Vagina (tissue), 2 donors: ENCODE measurements around the gene SYS1. TPM values are rescaled to one million over a fixed set of nuclear protein-coding genes. Genes with fewer than 3 reads are reported as not detected.
"Not testable (repeated sequence)": the region's sequence is repeated elsewhere in the genome, so short reads cannot be mapped to it uniquely, and the experiment has no call there.

Source experiments
- DNase-seq, 2 donors: peaks; one replicate each; pipeline ENCODE4 v3.0.0-alpha.2; 2017; ENCODE audit errors: extremely low spot score in 2 of 2
- H3K27ac ChIP-seq: fragments of 200-600 bp; sonication (generic); one replicate; pipeline ENCODE4 v1.5.1; 2019
- H3K27me3 ChIP-seq: fragments of 200-600 bp; sonication (generic); one replicate; pipeline ENCODE4 v1.5.1; 2019
- H3K36me3 ChIP-seq, 2 donors: fragments of 200-600 bp; sonication (generic); one replicate each; pipeline ENCODE4 v1.5.1; 2017 to 2019
- H3K4me1 ChIP-seq: fragments of 200-600 bp; sonication (generic); one replicate; pipeline ENCODE4 v1.5.1; 2019
- H3K4me3 ChIP-seq, 2 donors: fragments of 200-600 bp; sonication (generic); 1 replicate in 1 of 2; 2 replicates in 1 of 2; pipeline ENCODE4 v1.5.1; 2016 to 2019
- H3K9me3 ChIP-seq: fragments of 200-600 bp; sonication (generic); one replicate; pipeline ENCODE4 v1.5.1; 2019
- POLR2A ChIP-seq, 2 donors: fragments of 450-650 bp; IDR thresholded peaks; one replicate each; pipeline ENCODE4 v1.6.1; 2017; ENCODE audit warnings: antibody characterized with exemption in 2 of 2, mild to moderate bottlenecking in 2 of 2, moderate library complexity in 2 of 2
- POLR2AphosphoS5 ChIP-seq, 2 donors: sonication (generic); formaldehyde crosslinking; IDR thresholded peaks; one replicate each; pipeline ENCODE4 v1.9.0; 2017; ENCODE audit warnings: antibody characterized with exemption in 2 of 2, mild to moderate bottlenecking in 2 of 2, low read depth in 1 of 2; ENCODE audit not compliant: insufficient read depth in 1 of 2
- intact Hi-C: fragments of 100-400 bp; cut with DNase I; formaldehyde crosslinking; loops from one replicate; pipeline ENCODE4 v1.15.1; 2023
- total RNA-seq: library from RNA; depleted of rRNA; stranded (reverse); fragments of >200 nt; gene quantifications from one replicate; pipeline ENCODE4 v1.2.3, GENCODE V29; 2016
- TF ChIP-seq, protein P1 (sequence below), 3 experiments: fragments of 450-650 bp in 2 of 3; fragments of 200-600 bp in 1 of 3; sonication (generic) in 1 of 3; IDR thresholded peaks; one replicate each; pipeline ENCODE4 v1.5.1; 2017 to 2019; ENCODE audit warnings: antibody characterized with exemption in 3 of 3, mild to moderate bottlenecking in 2 of 3, moderate library complexity in 2 of 3

The SYS1 gene
- total RNA-seq, 1 donor from 2014 or later = 44.9 TPM

DNA sequence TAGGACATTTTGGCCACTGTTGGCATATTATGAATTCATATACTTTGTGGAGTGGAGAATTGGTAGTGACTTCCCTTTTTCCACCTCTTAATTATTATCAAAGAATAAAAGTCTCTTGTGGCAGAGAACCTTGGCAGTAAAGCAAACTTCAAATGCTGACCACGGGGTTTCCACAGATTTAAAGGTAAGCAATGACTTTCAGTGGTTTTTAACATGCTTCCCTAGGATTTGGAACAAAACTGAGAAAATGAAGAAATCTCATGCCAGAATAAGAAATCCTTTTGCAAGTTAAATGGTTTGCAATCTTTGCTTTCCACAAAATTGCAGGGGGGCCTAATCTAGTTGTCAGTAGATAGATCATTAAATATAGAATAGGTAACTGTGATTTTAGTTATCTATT, 12.7 kb upstream of the SYS1 start:
- Histone ChIP-seq H3K4me1 (peaks cover 32% of the 10 kb centered on the region), H3K27me3 (no peaks in the 10 kb centered on the region), H3K36me3 (no peaks in the 10 kb centered on the region), H3K4me3 (no peak overlapping the region), H3K9me3 (no peaks in the 10 kb centered on the region), H3K27ac (no peak overlapping the region)
- intact Hi-C loops = no loop called here
- DNase-seq = no peak
- TF ChIP-seq, protein P1, sequence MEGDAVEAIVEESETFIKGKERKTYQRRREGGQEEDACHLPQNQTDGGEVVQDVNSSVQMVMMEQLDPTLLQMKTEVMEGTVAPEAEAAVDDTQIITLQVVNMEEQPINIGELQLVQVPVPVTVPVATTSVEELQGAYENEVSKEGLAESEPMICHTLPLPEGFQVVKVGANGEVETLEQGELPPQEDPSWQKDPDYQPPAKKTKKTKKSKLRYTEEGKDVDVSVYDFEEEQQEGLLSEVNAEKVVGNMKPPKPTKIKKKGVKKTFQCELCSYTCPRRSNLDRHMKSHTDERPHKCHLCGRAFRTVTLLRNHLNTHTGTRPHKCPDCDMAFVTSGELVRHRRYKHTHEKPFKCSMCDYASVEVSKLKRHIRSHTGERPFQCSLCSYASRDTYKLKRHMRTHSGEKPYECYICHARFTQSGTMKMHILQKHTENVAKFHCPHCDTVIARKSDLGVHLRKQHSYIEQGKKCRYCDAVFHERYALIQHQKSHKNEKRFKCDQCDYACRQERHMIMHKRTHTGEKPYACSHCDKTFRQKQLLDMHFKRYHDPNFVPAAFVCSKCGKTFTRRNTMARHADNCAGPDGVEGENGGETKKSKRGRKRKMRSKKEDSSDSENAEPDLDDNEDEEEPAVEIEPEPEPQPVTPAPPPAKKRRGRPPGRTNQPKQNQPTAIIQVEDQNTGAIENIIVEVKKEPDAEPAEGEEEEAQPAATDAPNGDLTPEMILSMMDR (IDR thresholded peaks at IDR 0.05) = no peak
- TF ChIP-seq POLR2AphosphoS5 (IDR thresholded peaks at IDR 0.05; ENCODE audit: insufficient read depth in 1 of 2, low read depth in 1 of 2) = no peak
- TF ChIP-seq POLR2A (IDR thresholded peaks at IDR 0.05) = no peak

DNA sequence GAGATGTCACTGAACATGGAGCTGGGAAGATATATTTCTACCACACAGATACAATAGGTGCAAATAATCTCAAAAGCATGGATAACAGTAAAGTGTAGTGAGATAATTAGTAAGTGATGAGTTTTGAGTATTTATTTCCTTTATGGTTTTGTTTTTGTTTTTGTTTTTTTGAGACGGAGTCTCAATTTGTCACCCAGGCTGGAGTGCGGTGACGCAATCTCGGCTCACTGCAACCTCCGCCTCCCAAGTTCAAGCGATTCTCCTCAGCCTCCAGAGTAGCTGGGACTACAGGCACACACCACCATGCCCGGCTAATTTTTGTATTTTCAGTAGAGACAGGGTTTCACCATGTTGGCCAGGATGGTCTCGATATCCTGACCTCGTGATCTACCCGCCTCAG, 12.2 kb upstream of the SYS1 start:
- H3K27ac ChIP-seq, intact Hi-C loops, H3K9me3 ChIP-seq, H3K27me3 ChIP-seq, H3K36me3 ChIP-seq, H3K4me3 ChIP-seq, DNase-seq: not testable (repeated sequence)
- H3K4me1 ChIP-seq = peaks cover 26% of the 10 kb centered on the region

DNA sequence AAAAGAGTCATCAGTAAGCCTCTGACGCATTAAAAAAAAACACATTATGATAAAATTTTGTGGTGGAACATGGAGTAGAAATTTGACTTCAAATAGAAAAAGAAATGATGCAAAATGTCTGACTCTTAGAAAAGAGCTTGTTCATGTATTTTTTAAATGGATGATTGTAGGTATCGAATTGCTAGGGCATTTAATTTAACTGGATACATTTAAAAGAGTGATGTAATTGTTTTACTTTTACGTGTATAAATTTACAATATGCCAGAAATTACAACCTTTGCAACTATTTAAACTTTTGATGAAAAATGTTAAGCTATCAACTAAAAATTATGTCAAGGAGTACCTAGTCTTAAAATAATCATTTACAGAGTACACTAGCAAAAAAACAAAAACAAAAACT, 10.2 kb upstream of the SYS1 start:
- TF ChIP-seq, protein P1 (IDR thresholded peaks at IDR 0.05) = no peak
- TF ChIP-seq POLR2AphosphoS5 (IDR thresholded peaks at IDR 0.05; ENCODE audit: insufficient read depth in 1 of 2, low read depth in 1 of 2) = no peak
- no peak for TF ChIP-seq POLR2A (IDR thresholded peaks at IDR 0.05)
- Histone ChIP-seq H3K9me3 (no peaks in the 10 kb centered on the region), H3K4me1 (peaks cover 11% of the 10 kb centered on the region), H3K4me3 (no peak overlapping the region), H3K27me3 (no peaks in the 10 kb centered on the region), H3K36me3 (no peaks in the 10 kb centered on the region), H3K27ac (no peak overlapping the region)
- intact Hi-C loops = no loop called here
- DNase-seq = no peak

DNA sequence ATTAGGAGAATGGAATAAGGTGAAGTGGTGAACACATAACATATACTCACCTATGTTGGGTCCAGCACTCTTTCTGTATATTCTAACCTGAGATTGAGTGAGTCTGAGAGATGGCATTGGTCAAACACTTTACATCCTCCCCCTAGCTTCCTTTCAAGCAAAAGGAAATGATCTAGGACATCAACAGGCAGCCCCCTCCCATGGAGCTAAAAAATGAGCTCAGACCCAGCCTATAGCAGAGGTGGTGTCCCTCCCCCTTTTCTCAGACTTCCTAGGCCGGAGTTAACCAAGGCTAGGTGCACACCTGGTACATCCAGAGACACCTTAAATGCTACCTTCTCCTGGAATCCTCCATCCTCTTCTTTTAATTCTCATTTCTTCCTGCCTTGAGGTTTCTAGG, 9.2 kb upstream of the SYS1 start:
- Histone ChIP-seq H3K4me1 (peaks cover 17% of the 10 kb centered on the region), H3K36me3 (no peaks in the 10 kb centered on the region), H3K27ac (no peak overlapping the region)

DNA sequence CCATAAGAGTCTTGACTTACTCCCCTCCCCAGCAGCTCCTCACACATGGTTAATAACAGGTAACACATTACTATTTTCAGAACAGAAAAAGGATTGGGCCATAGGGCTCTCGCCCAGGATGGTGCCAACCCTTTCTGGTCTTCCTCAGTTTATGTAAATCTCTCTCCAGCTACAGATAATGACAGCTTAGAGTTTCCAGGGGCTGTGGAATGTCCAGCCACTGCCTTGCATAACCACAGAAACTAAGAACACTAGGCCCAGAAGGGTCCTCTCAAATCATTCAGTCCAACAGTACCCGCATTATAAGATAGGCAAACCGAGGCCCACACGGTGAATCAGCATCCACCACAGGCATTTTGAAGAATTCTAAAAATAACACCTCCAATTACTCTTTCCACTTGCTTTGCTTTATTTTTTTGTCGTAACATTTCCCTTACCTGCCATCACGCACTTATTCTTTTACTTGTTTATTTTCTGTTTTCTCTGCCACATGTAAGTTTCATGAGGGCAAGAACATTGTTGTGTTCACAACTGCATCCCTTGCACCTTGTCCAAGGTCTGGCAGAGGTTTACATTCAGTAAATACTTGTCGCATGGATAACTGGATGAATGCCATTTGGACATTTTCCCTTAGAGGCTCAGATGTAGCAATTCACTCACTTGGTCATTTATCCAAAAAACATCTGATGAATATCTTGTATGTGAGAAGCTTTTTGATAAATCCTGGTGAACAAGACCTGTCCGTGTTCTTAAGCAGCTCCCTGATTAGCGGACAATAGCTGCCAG, 8.3 kb upstream of the SYS1 start:
- Histone ChIP-seq H3K27ac (no peak overlapping the region), H3K4me1 (peaks cover 23% of the 10 kb centered on the region), H3K9me3 (no peaks in the 10 kb centered on the region), H3K4me3 (no peak overlapping the region), H3K27me3 (no peaks in the 10 kb centered on the region), H3K36me3 (no peaks in the 10 kb centered on the region)
- TF ChIP-seq POLR2AphosphoS5 (IDR thresholded peaks at IDR 0.05; ENCODE audit: insufficient read depth in 1 of 2, low read depth in 1 of 2) = no peak
- TF ChIP-seq, protein P1 (IDR thresholded peaks at IDR 0.05) = no peak
- TF ChIP-seq POLR2A (IDR thresholded peaks at IDR 0.05) = no peak
- intact Hi-C loops = loop anchor here (5.0 kb wide), 1 partner anchor 93 kb away; no protein-coding TSS in a partner anchor
- DNase-seq = no peak

More for the DNA sequence above, 9.2 kb upstream of the SYS1 start:
- Histone ChIP-seq H3K9me3 (no peaks in the 10 kb centered on the region), H3K27me3 (no peaks in the 10 kb centered on the region), H3K4me3 (no peak overlapping the region)
- no peak for TF ChIP-seq POLR2A (IDR thresholded peaks at IDR 0.05)
- TF ChIP-seq, protein P1 (IDR thresholded peaks at IDR 0.05) = no peak
- TF ChIP-seq POLR2AphosphoS5 (IDR thresholded peaks at IDR 0.05; ENCODE audit: insufficient read depth in 1 of 2, low read depth in 1 of 2) = no peak
- no peak for DNase-seq
- intact Hi-C loops = no loop called here
